H9 (cell line): Measurements from ENCODE around the gene OR2J2. TPM values are rescaled to one million over a fixed set of nuclear protein-coding genes. Genes with fewer than 3 reads are reported as not detected.
"Not testable (repeated sequence)": the region's sequence is repeated elsewhere in the genome, so short reads cannot be mapped to it uniquely, and the experiment has no call there.

Experiments used
- DNase-seq: peaks from one replicate; pipeline ENCODE4 v3.0.0-alpha.2; 2017
- H2AFZ ChIP-seq: one replicate; pipeline ENCODE4 v1.6.1; 2013; ENCODE audit warnings: mild to moderate bottlenecking, low read length, control low read depth, moderate library complexity
- H2AK5ac ChIP-seq: 2 replicates; pipeline ENCODE4 v1.6.1; 2013; ENCODE audit warnings: low read length, control low read depth, mixed read lengths; ENCODE audit not compliant: insufficient read length
- H2BK120ac ChIP-seq: one replicate; pipeline ENCODE4 v1.6.1; 2013; ENCODE audit warnings: low read depth, mild to moderate bottlenecking, low read length, control low read depth, inconsistent platforms; ENCODE audit not compliant: poor library complexity, severe bottlenecking
- H2BK12ac ChIP-seq: 2 replicates; pipeline ENCODE4 v1.6.1; 2013; ENCODE audit warnings: low read length, control low read depth, mixed read lengths, low read depth; ENCODE audit not compliant: insufficient read length
- H2BK15ac ChIP-seq: 2 replicates; pipeline ENCODE4 v1.6.1; 2013; ENCODE audit warnings: low read depth, low read length, control low read depth
- H2BK20ac ChIP-seq: one replicate; pipeline ENCODE4 v1.6.1; 2013; ENCODE audit warnings: low read depth, mild to moderate bottlenecking, low read length, control low read depth, inconsistent platforms; ENCODE audit not compliant: poor library complexity, severe bottlenecking
- H2BK5ac ChIP-seq: 2 replicates; pipeline ENCODE4 v1.6.1; 2013; ENCODE audit warnings: low read length, control low read depth, mixed read lengths; ENCODE audit not compliant: insufficient read length
- H3K14ac ChIP-seq: 2 replicates; pipeline ENCODE4 v1.6.1; 2013; ENCODE audit warnings: low read length, control low read depth; ENCODE audit not compliant: insufficient read depth
- H3K18ac ChIP-seq: 2 replicates; pipeline ENCODE4 v1.6.1; 2013; ENCODE audit warnings: low read depth, mild to moderate bottlenecking, mixed read lengths, low read length, control low read depth; ENCODE audit not compliant: insufficient read length
- H3K23ac ChIP-seq: 2 replicates; pipeline ENCODE4 v1.6.1; 2013; ENCODE audit warnings: low read length, control low read depth, mixed read lengths, low read depth; ENCODE audit not compliant: insufficient read length
- H3K23me2 ChIP-seq: 2 replicates; pipeline ENCODE4 v1.6.1; 2013; ENCODE audit warnings: low read depth, mild to moderate bottlenecking, mixed read lengths, low read length, control low read depth; ENCODE audit not compliant: insufficient read length, poor library complexity, severe bottlenecking
- H3K27ac ChIP-seq: 2 replicates; pipeline ENCODE4 v1.5.1; 2013; ENCODE audit warnings: low read length, control low read depth, mixed read lengths, low read depth; ENCODE audit not compliant: insufficient read length
- H3K27me3 ChIP-seq: 2 replicates; pipeline ENCODE4 v1.6.1; 2013; ENCODE audit warnings: low read length, control low read depth, inconsistent platforms; ENCODE audit not compliant: insufficient read depth
- H3K4ac ChIP-seq: 2 replicates; pipeline ENCODE4 v1.6.1; 2013; ENCODE audit warnings: low read depth, mild to moderate bottlenecking, control low read depth, inconsistent platforms, low read length, moderate library complexity
- H3K4me1 ChIP-seq: 2 replicates; pipeline ENCODE4 v1.6.1; 2013; ENCODE audit warnings: low read length, control low read depth, inconsistent platforms; ENCODE audit not compliant: insufficient read depth
- H3K4me2 ChIP-seq: 2 replicates; pipeline ENCODE4 v1.6.1; 2013; ENCODE audit warnings: low read length, control low read depth, mixed read lengths; ENCODE audit not compliant: insufficient read length, insufficient read depth
- H3K56ac ChIP-seq: 2 replicates; pipeline ENCODE4 v1.6.1; 2013; ENCODE audit warnings: low read depth, mild to moderate bottlenecking, mixed read lengths, low read length, control low read depth; ENCODE audit not compliant: insufficient read length
- H3K79me1 ChIP-seq: 2 replicates; pipeline ENCODE4 v1.6.1; 2013; ENCODE audit warnings: low read depth, mild to moderate bottlenecking, moderate library complexity, low read length, control low read depth, inconsistent platforms; ENCODE audit not compliant: insufficient read depth, poor library complexity, severe bottlenecking
- H3K79me2 ChIP-seq: 2 replicates; pipeline ENCODE4 v1.6.1; 2013; ENCODE audit warnings: low read length, control low read depth, inconsistent platforms; ENCODE audit not compliant: insufficient read depth
- H3K9ac ChIP-seq: 2 replicates; pipeline ENCODE4 v1.6.1; 2013; ENCODE audit warnings: low read length, control low read depth, mixed read lengths; ENCODE audit not compliant: insufficient read length; ENCODE audit errors: extremely low read depth
- H3K9me3 ChIP-seq: one replicate; pipeline ENCODE4 v1.6.1; 2013; ENCODE audit warnings: low read depth, low read length, inconsistent platforms; ENCODE audit not compliant: control insufficient read depth
- H3T11ph ChIP-seq: one replicate; pipeline ENCODE4 v1.6.1; 2013; ENCODE audit warnings: mild to moderate bottlenecking, low read length, control low read depth, inconsistent platforms
- H4K20me1 ChIP-seq: one replicate; pipeline ENCODE4 v1.6.1; 2013; ENCODE audit not compliant: control insufficient read depth, insufficient read length, insufficient read depth
- H4K5ac ChIP-seq: 2 replicates; pipeline ENCODE4 v1.6.1; 2013; ENCODE audit warnings: low read depth, mild to moderate bottlenecking, mixed read lengths, low read length, control low read depth; ENCODE audit not compliant: insufficient read length
- H4K8ac ChIP-seq: replicated peaks from 2 replicates; pipeline ENCODE4 v1.6.1; 2013; ENCODE audit warnings: low read length, control low read depth, mixed read lengths, low read depth; ENCODE audit not compliant: insufficient read length
- H4K91ac ChIP-seq: 2 replicates; pipeline ENCODE4 v1.6.1; 2013; ENCODE audit warnings: low read depth, mild to moderate bottlenecking, moderate library complexity, mixed read lengths, low read length, control low read depth; ENCODE audit not compliant: insufficient read length
- H3K27ac Mint-ChIP-seq, 3 experiments: 2 replicates in 2 of 3; 3 replicates in 1 of 3; pipeline ENCODE4 v1.8.0; 2020 to 2021; ENCODE audit warnings: mixed read lengths in 3 of 3, mild to moderate bottlenecking in 1 of 3, moderate library complexity in 1 of 3
- H3K27me3 Mint-ChIP-seq: 2 replicates; pipeline ENCODE4 v1.8.0; 2021; ENCODE audit warnings: low read depth, mild to moderate bottlenecking, moderate library complexity, mixed read lengths
- H3K36me3 Mint-ChIP-seq, 3 experiments: 2 replicates in 2 of 3; 3 replicates in 1 of 3; pipeline ENCODE4 v1.8.0; 2020 to 2021; ENCODE audit warnings: low read depth in 3 of 3, mixed read lengths in 3 of 3; ENCODE audit not compliant: insufficient read depth in 1 of 3
- H3K4me1 Mint-ChIP-seq, 2 experiments: 2 replicates each; pipeline ENCODE4 v1.8.0; 2020; ENCODE audit warnings: mixed read lengths in 2 of 2
- H3K4me3 Mint-ChIP-seq, 2 experiments: 2 replicates in 1 of 2; 3 replicates in 1 of 2; pipeline ENCODE4 v1.8.0; 2020 to 2021; ENCODE audit warnings: mild to moderate bottlenecking in 2 of 2, mixed read lengths in 2 of 2, moderate library complexity in 1 of 2
- H3K9me3 Mint-ChIP-seq, 2 experiments: 2 replicates in 1 of 2; 3 replicates in 1 of 2; pipeline ENCODE4 v1.8.0; 2020; ENCODE audit warnings: mild to moderate bottlenecking in 2 of 2, mixed read lengths in 2 of 2, moderate library complexity in 1 of 2
- WGBS: extraction: QIAGEN DNeasy Blood & Tissue Kit; methylation state at CpG from one replicate; pipeline ENCODE4 v1.1.7; 2013; ENCODE audit warnings: missing lambda C conversion rate, low lambda C conversion rate, mixed read lengths; ENCODE audit not compliant: insufficient read length; ENCODE audit errors: extremely low coverage; 5-methylcytosine and 5-hydroxymethylcytosine counted together
- total RNA-seq: library from RNA; stranded (reverse); gene quantifications from 2 replicates; pipeline ENCODE4 v1.2.1, GENCODE V29; 2021
- TF ChIP-seq, protein P1 (sequence below): fragments of 200-600 bp; sonication (generic); conservative IDR thresholded peaks from 3 replicates; pipeline ENCODE4 v1.8.0; 2021; ENCODE audit warnings: antibody characterized with exemption, mild to moderate bottlenecking

OR2J2 gene
- total RNA-seq, 1 experiment from 2014 or later = not detected

- no peaks in the 10 kb centered on the region for H3K9me3 ChIP-seq
- H3K23me2 ChIP-seq = no peaks in the 10 kb centered on the region
- no peaks in the 10 kb centered on the region for H3K4me1 ChIP-seq
- Mint-ChIP-seq H3K36me3 (no peaks in the 10 kb centered on the region), H3K27me3 (no peaks in the 10 kb centered on the region; the same call in 1 of the 2 replicates), H3K4me3 (no peak overlapping the region), H3K4me1 (no peaks in the 10 kb centered on the region), H3K9me3 (peaks cover 0 to 3% of the 10 kb centered on the region in 2 experiments; a peak in 2 of 5 replicates), H3K27ac (no peak overlapping the region)
- no peak overlapping the region for H3K18ac ChIP-seq
- H3K79me2 ChIP-seq = no peaks in the 10 kb centered on the region
- H3T11ph ChIP-seq = no peak overlapping the region
- H2BK120ac ChIP-seq = no peak overlapping the region
- no peaks in the 10 kb centered on the region for H3K27me3 ChIP-seq
- H3K56ac ChIP-seq = no peak overlapping the region
- H2BK15ac ChIP-seq = no peak overlapping the region
- H3K27ac ChIP-seq = no peak overlapping the region
- H3K23ac ChIP-seq = no peak overlapping the region
- DNase-seq = no peak
- H3K4me2 ChIP-seq = no peak overlapping the region
- no CpG with 5 or more reads among the region's 1 CpG for WGBS
- no peak overlapping the region for H2BK20ac ChIP-seq
- H3K14ac ChIP-seq = no peak overlapping the region
- H2AFZ ChIP-seq = no peak overlapping the region
- no peak overlapping the region for H4K5ac ChIP-seq
- no peak overlapping the region for H2AK5ac ChIP-seq
- H3K79me1 ChIP-seq = no peaks in the 10 kb centered on the region
- no peak overlapping the region for H3K4ac ChIP-seq
- TF ChIP-seq, protein P1, sequence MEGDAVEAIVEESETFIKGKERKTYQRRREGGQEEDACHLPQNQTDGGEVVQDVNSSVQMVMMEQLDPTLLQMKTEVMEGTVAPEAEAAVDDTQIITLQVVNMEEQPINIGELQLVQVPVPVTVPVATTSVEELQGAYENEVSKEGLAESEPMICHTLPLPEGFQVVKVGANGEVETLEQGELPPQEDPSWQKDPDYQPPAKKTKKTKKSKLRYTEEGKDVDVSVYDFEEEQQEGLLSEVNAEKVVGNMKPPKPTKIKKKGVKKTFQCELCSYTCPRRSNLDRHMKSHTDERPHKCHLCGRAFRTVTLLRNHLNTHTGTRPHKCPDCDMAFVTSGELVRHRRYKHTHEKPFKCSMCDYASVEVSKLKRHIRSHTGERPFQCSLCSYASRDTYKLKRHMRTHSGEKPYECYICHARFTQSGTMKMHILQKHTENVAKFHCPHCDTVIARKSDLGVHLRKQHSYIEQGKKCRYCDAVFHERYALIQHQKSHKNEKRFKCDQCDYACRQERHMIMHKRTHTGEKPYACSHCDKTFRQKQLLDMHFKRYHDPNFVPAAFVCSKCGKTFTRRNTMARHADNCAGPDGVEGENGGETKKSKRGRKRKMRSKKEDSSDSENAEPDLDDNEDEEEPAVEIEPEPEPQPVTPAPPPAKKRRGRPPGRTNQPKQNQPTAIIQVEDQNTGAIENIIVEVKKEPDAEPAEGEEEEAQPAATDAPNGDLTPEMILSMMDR = no peak
- no peak overlapping the region for H3K9ac ChIP-seq
- no peaks in the 10 kb centered on the region for H4K20me1 ChIP-seq
- H4K91ac ChIP-seq = no peak overlapping the region
- H2BK12ac ChIP-seq = no peak overlapping the region
- no peak overlapping the region for H2BK5ac ChIP-seq
- H4K8ac ChIP-seq = no peak overlapping the region
Observed at GRCh38 chr6:29153083-29153482, 17.6 kb upstream of the OR2J2 start.

DNA sequence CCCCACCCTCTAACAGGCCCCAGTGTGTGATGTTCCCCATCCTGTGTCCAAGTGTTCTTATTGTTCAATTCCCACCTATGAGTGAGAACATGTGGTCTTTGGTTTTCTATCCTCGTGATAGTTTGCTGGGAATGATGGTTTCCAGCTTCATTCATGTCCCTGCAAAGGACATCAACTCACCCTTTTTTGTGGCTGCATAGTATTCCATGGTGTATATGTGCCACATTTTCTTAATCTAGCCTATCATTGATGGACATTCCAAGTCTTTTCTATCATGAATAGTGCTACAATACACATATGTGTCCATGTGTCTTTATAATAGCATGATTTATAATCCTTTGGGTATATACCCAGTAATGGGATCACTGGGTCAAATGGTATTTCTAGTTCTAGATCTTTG lies 15.5 kb upstream of the OR2J2 start:
- H3K79me1 ChIP-seq = not testable (repeated sequence)

More for the DNA sequence above, 15.5 kb upstream of the OR2J2 start:
- H3K4me1 ChIP-seq, H3T11ph ChIP-seq, H3K4me2 ChIP-seq, H3K4me1 Mint-ChIP-seq, H3K27me3 Mint-ChIP-seq, H3K4ac ChIP-seq, H3K27ac Mint-ChIP-seq, H3K27me3 ChIP-seq, H3K4me3 Mint-ChIP-seq, H2AK5ac ChIP-seq, H2BK20ac ChIP-seq, H4K8ac ChIP-seq, H2BK12ac ChIP-seq, H3K14ac ChIP-seq, H2BK5ac ChIP-seq, H4K20me1 ChIP-seq, H3K23ac ChIP-seq, H3K56ac ChIP-seq, H3K36me3 Mint-ChIP-seq, H3K9me3 Mint-ChIP-seq, H2BK120ac ChIP-seq, H2AFZ ChIP-seq, H3K9me3 ChIP-seq, H4K91ac ChIP-seq, H3K23me2 ChIP-seq, H4K5ac ChIP-seq, H2BK15ac ChIP-seq, H3K18ac ChIP-seq, DNase-seq, H3K9ac ChIP-seq, H3K79me2 ChIP-seq, H3K27ac ChIP-seq: not testable (repeated sequence)
- no CpG with 5 or more reads among the region's 1 CpG for WGBS
